ENCODE data around the gene DAND5.
A peak's percentile ranks its signal among the peaks of the same experiment; 100 is the strongest.

DNA sequence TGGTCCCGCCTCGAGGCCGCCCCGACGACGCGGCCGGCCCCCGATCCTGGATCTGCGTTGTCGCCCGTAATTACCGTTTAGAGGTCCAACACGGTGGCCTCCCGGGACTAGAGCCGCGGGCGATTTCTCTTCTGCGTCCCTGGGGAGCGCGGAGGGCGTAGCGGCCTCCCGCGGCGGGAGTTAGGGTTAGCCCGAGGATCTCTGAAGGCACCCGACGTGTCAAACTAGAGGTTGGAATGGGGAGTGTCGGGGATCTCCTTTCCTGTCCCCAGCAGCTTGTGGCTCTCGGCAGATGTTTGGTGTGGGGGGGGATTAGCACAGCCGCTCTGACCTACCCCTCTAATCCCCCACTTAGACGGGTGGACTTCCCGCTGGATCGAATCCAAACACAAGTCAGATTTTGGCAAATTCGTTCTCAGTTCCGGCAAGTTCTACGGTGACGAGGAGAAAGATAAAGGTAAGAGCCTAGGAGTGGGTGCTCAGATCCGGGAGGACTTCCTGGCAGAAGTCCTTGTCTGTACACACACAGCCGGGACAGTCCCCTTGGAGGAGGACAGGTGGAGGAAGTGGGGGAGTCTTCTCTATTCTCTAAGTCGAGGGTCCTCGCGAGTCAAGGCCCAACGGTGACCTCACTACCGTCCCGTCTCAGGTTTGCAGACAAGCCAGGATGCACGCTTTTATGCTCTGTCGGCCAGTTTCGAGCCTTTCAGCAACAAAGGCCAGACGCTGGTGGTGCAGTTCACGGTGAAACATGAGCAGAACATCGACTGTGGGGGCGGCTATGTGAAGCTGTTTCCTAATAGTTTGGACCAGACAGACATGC lies 30.4 kb upstream of the DAND5 start:
- TF ChIP-seq POLR2A (IDR thresholded peaks at IDR 0.05) (no peak), POLR2AphosphoS5 (IDR thresholded peaks at IDR 0.05) (no peak)
- TF ChIP-seq, protein P1, sequence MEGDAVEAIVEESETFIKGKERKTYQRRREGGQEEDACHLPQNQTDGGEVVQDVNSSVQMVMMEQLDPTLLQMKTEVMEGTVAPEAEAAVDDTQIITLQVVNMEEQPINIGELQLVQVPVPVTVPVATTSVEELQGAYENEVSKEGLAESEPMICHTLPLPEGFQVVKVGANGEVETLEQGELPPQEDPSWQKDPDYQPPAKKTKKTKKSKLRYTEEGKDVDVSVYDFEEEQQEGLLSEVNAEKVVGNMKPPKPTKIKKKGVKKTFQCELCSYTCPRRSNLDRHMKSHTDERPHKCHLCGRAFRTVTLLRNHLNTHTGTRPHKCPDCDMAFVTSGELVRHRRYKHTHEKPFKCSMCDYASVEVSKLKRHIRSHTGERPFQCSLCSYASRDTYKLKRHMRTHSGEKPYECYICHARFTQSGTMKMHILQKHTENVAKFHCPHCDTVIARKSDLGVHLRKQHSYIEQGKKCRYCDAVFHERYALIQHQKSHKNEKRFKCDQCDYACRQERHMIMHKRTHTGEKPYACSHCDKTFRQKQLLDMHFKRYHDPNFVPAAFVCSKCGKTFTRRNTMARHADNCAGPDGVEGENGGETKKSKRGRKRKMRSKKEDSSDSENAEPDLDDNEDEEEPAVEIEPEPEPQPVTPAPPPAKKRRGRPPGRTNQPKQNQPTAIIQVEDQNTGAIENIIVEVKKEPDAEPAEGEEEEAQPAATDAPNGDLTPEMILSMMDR (IDR thresholded peaks at IDR 0.05), result peak in 3 of 4 experiments; percentile 23 to 40 (median 38)

Measured in sigmoid colon (tissue), 4 donors.